BE2C (cell line): Measurements from ENCODE around the gene CCER1.

Experiments used
- DNase-seq: peaks from one replicate; pipeline ENCODE4 v3.0.0-alpha.2; 2020
- H3K27me3 ChIP-seq: fragments of 250-450 bp; sonication (Bioruptor Pico); 2 replicates; pipeline ENCODE4 v1.5.1; 2020; ENCODE audit warnings: mild to moderate bottlenecking
- H3K36me3 ChIP-seq: fragments of 250-450 bp; sonication (Bioruptor Pico); 2 replicates; pipeline ENCODE4 v1.5.1; 2020; ENCODE audit warnings: mild to moderate bottlenecking
- H3K4me1 ChIP-seq: fragments of 250-450 bp; sonication (Bioruptor Pico); 2 replicates; pipeline ENCODE4 v1.5.1; 2020
- H3K4me3 ChIP-seq: 2 replicates; pipeline ENCODE4 v1.5.1; 2011; ENCODE audit warnings: low read depth, low read length
- H3K9me3 ChIP-seq: fragments of 250-450 bp; sonication (Bioruptor Pico); 2 replicates; pipeline ENCODE4 v1.5.1; 2020
- CTCF ChIP-seq: IDR thresholded peaks from 2 replicates; pipeline ENCODE4 v1.5.1; 2012; ENCODE audit warnings: mild to moderate bottlenecking, low read depth, low read length

The CCER1 gene

GRCh38 chr12:90984114-90984513, 29.1 kb upstream of the CCER1 start:
- DNase-seq: no peak
- Histone ChIP-seq H3K9me3 (no peaks in the 10 kb centered on the region; the same call in 1 of the 2 replicates), H3K4me1 (no peaks in the 10 kb centered on the region), H3K27me3 (no peaks in the 10 kb centered on the region; the same call in 1 of the 2 replicates), H3K4me3 (no peak overlapping the region), H3K36me3 (no peaks in the 10 kb centered on the region)
- no peak for TF ChIP-seq CTCF

- H3K27me3 ChIP-seq: no peaks in the 10 kb centered on the region; the same call in 1 of the 2 replicates
- no peak overlapping the region for H3K4me3 ChIP-seq
- no peaks in the 10 kb centered on the region; the same call in 1 of the 2 replicates for H3K9me3 ChIP-seq
- no peaks in the 10 kb centered on the region for H3K36me3 ChIP-seq
- 0 out of 2 replicates have a peak, but pooled peaks cover 3% of the 10 kb centered on the region for H3K4me1 ChIP-seq
- DNase-seq: no peak
- TF ChIP-seq CTCF: no peak
Measured at GRCh38 chr12:90982170-90982569, 27.2 kb upstream of the CCER1 start.

GRCh38 chr12:90979951-90980350, 25.0 kb upstream of the CCER1 start:
- Histone ChIP-seq H3K36me3 (no peaks in the 10 kb centered on the region), H3K9me3 (no peaks in the 10 kb centered on the region), H3K4me3 (no peak overlapping the region), H3K4me1 (0 out of 2 replicates have a peak, but pooled peaks cover 3% of the 10 kb centered on the region), H3K27me3 (no peaks in the 10 kb centered on the region)
- no peak for TF ChIP-seq CTCF
- DNase-seq: no peak

GRCh38 chr12:90979019-90979418, 24.0 kb upstream of the CCER1 start:
- TF ChIP-seq CTCF: no peak
- Histone ChIP-seq H3K36me3 (no peaks in the 10 kb centered on the region), H3K4me1 (0 out of 2 replicates have a peak, but pooled peaks cover 3% of the 10 kb centered on the region), H3K4me3 (no peak overlapping the region), H3K9me3 (no peaks in the 10 kb centered on the region), H3K27me3 (no peaks in the 10 kb centered on the region)
- no peak for DNase-seq

- no peak overlapping the region for H3K4me3 ChIP-seq
- H3K36me3 ChIP-seq: no peaks in the 10 kb centered on the region
- no peak for DNase-seq
- TF ChIP-seq CTCF: peak; percentile 80
- no peaks in the 10 kb centered on the region for H3K9me3 ChIP-seq
- no peaks in the 10 kb centered on the region for H3K27me3 ChIP-seq
- 0 out of 2 replicates have a peak, but pooled peaks cover 3% of the 10 kb centered on the region for H3K4me1 ChIP-seq
Measured at GRCh38 chr12:90978117-90978770, 23.3 kb upstream of the CCER1 start.

- Histone ChIP-seq H3K36me3 (no peaks in the 10 kb centered on the region), H3K4me1 (0 out of 2 replicates have a peak, but pooled peaks cover 3% of the 10 kb centered on the region), H3K27me3 (no peaks in the 10 kb centered on the region), H3K9me3 (no peaks in the 10 kb centered on the region), H3K4me3 (no peak overlapping the region)
- DNase-seq: no peak
- TF ChIP-seq CTCF: no peak
Measured at GRCh38 chr12:90977224-90977623, 22.2 kb upstream of the CCER1 start.
